HCT116 (cell line): Measurements from ENCODE around the gene PDLIM7. TPM values are rescaled to one million over a fixed set of nuclear protein-coding genes. Genes with fewer than 3 reads are reported as not detected.

Experiments
- ATAC-seq: fragments of 200-7000 bp; cut with Tn5 transposase; 2 replicates; pipeline ENCODE4 v1.9.1; 2020; ENCODE audit warnings: mild to moderate bottlenecking, moderate library complexity
- BruUV-seq: library from RNA; stranded (reverse); fragments of 400-500 nt; replicated peaks from 2 replicates; lab custom pipeline; 2021; lab: Mats Ljungman, UMichigan
- CTCF ChIA-PET: fragments of 300-600 bp; sonication (Branson Sonifier 250); formaldehyde crosslinking; loops from one replicate; lab custom pipeline; 2021; ENCODE audit warnings: antibody characterized with exemption; lab: Charles Lee
- POLR2A ChIA-PET: fragments of 300-600, 350-600 bp; sonication (Branson Sonifier 250); formaldehyde crosslinking; loops from one replicate; lab custom pipeline; 2021; ENCODE audit warnings: antibody characterized with exemption; lab: Charles Lee
- RAD21 ChIA-PET, 2 experiments: fragments of 300-600 bp; sonication (Branson Sonifier 250); formaldehyde crosslinking; loops; one replicate each; lab custom pipeline; 2023; ENCODE audit warnings: low total read pairs in 2 of 2; ENCODE audit not compliant: uncharacterized antibody in 2 of 2, unreplicated experiment in 2 of 2, low non-redundant PET in 1 of 2; lab: Charles Lee
- DNase-seq: peaks from one replicate; pipeline ENCODE4 v3.0.0-alpha.2; 2010; ENCODE audit warnings: low read depth, low spot score
- H2AFZ ChIP-seq: fragments of 200-600 bp; shearing (Covaris generic), sonication (generic); 2 replicates; pipeline ENCODE4 v1.6.1; 2017; ENCODE audit warnings: low read depth, mixed run types, mixed read lengths, antibody characterized with exemption, low read length; ENCODE audit not compliant: poor library complexity, severe bottlenecking
- H3K27ac ChIP-seq: 2 replicates; pipeline ENCODE4 v1.5.1; 2012; ENCODE audit warnings: low read depth, low read length
- H3K27me3 ChIP-seq: fragments of 200-600 bp; sonication (generic); 2 replicates; pipeline ENCODE4 v1.6.1; 2016; ENCODE audit warnings: mixed run types, low read length, mixed read lengths; ENCODE audit not compliant: insufficient read depth
- H3K36me3 ChIP-seq, 2 experiments: fragments of 200-500 bp in 1 of 2; fragments of 200-600 bp in 1 of 2; sonication (Bioruptor generic) in 1 of 2; sonication (generic) in 1 of 2; 2 replicates each; pipeline versions ENCODE4 v1.5.1 to v1.6.1; 2014 to 2016; ENCODE audit warnings: low read length in 2 of 2, inconsistent platforms in 1 of 2, mixed read lengths in 1 of 2, mixed run types in 1 of 2; ENCODE audit not compliant: insufficient read depth in 2 of 2, control insufficient read depth in 1 of 2
- H3K4me1 ChIP-seq, 2 experiments: fragments of 200-600 bp in 1 of 2; sonication (generic) in 1 of 2; 2 replicates each; pipeline versions ENCODE4 v1.5.1 to v1.6.1; 2012 to 2017; ENCODE audit warnings: low read length in 2 of 2, inconsistent platforms in 1 of 2, mild to moderate bottlenecking in 1 of 2, mixed read lengths in 1 of 2, mixed run types in 1 of 2, moderate library complexity in 1 of 2; ENCODE audit not compliant: insufficient read depth in 2 of 2, control insufficient read depth in 1 of 2
- H3K4me2 ChIP-seq: fragments of 200-600 bp; sonication (generic); 2 replicates; pipeline ENCODE4 v1.6.1; 2017; ENCODE audit warnings: mixed run types, low read length, mixed read lengths
- H3K4me3 ChIP-seq, 2 experiments: fragments of 200-600 bp in 1 of 2; sonication (generic) in 1 of 2; replicated peaks in 1 of 2; 2 replicates each; pipeline ENCODE4 v1.5.1; 2011 to 2016; ENCODE audit warnings: low read length in 2 of 2, control low read depth in 1 of 2, low read depth in 1 of 2, mild to moderate bottlenecking in 1 of 2, mixed read lengths in 1 of 2, mixed run types in 1 of 2
- H3K79me2 ChIP-seq: fragments of 200-600 bp; sonication (generic); 2 replicates; pipeline ENCODE4 v1.6.1; 2017; ENCODE audit warnings: mild to moderate bottlenecking, mixed run types, low read length, moderate library complexity, mixed read lengths; ENCODE audit not compliant: insufficient read depth
- H3K9ac ChIP-seq: fragments of 200-600 bp; sonication (generic); 2 replicates; pipeline ENCODE4 v1.6.1; 2016; ENCODE audit warnings: low read length, mixed read lengths
- H3K9me2 ChIP-seq: fragments of 200-600 bp; sonication (generic), shearing (Covaris generic); 2 replicates; pipeline ENCODE4 v1.6.1; 2017; ENCODE audit warnings: mixed run types, mild to moderate bottlenecking, moderate library complexity; ENCODE audit not compliant: insufficient read depth
- H3K9me3 ChIP-seq, 2 experiments: fragments of 200-500 bp in 1 of 2; fragments of 200-600 bp in 1 of 2; sonication (Bioruptor generic) in 1 of 2; sonication (generic) in 1 of 2; 2 replicates each; pipeline ENCODE4 v1.6.1; 2014 to 2017; ENCODE audit warnings: low read length in 2 of 2, mixed read lengths in 2 of 2, inconsistent platforms in 1 of 2, low read depth in 1 of 2, mild to moderate bottlenecking in 1 of 2, mixed run types in 1 of 2, moderate library complexity in 1 of 2; ENCODE audit not compliant: control insufficient read depth in 1 of 2, insufficient read depth in 1 of 2
- H4K20me1 ChIP-seq: fragments of 200-600 bp; sonication (generic), shearing (Covaris generic); 2 replicates; pipeline ENCODE4 v1.6.1; 2017; ENCODE audit warnings: mixed run types, mild to moderate bottlenecking, moderate library complexity; ENCODE audit not compliant: insufficient read depth
- CTCF ChIP-seq, 3 experiments: fragments of 200-600 bp in 1 of 3; sonication (generic) in 1 of 3; IDR thresholded peaks in 2 of 3; conservative IDR thresholded peaks in 1 of 3; 2 replicates each; pipeline ENCODE4 v1.5.1; 2012 to 2017; ENCODE audit warnings: low read depth in 2 of 3, low read length in 2 of 3, antibody characterized with exemption in 1 of 3, borderline replicate concordance in 1 of 3, control low read depth in 1 of 3, mild to moderate bottlenecking in 1 of 3, mixed read lengths in 1 of 3, mixed run types in 1 of 3, moderate library complexity in 1 of 3; ENCODE audit not compliant: insufficient read depth in 1 of 3
- MAX ChIP-seq: IDR thresholded peaks from 2 replicates; pipeline ENCODE4 v1.6.1; 2012
- POLR2A ChIP-seq: IDR thresholded peaks from 2 replicates; pipeline ENCODE4 v1.7.0; 2011; ENCODE audit warnings: borderline replicate concordance; ENCODE audit not compliant: insufficient read depth, insufficient read length; ENCODE audit errors: extremely low read depth
- SP1 ChIP-seq: IDR thresholded peaks from 2 replicates; pipeline ENCODE4 v1.6.1; 2012; ENCODE audit warnings: low read depth
- ZFX ChIP-seq: fragments of 450-650 bp; IDR thresholded peaks from 2 replicates; pipeline ENCODE4 v1.6.1; 2017
- ZNF274 ChIP-seq: fragments of 200-500 bp; sonication (Bioruptor generic); IDR thresholded peaks from 2 replicates; pipeline ENCODE4 v1.6.1; 2014; ENCODE audit warnings: mild to moderate bottlenecking, low read depth, low read length, inconsistent platforms
- intact Hi-C: fragments of 100-400 bp; cut with micrococcal nuclease; formaldehyde crosslinking; loops from 2 replicates; pipeline ENCODE4 v1.10.0; 2022
- total RNA-seq: library from RNA; stranded (reverse); gene quantifications from one replicate; pipeline ENCODE4 v1.2.1, GENCODE V29; 2021; ENCODE audit not compliant: unreplicated experiment
- TF ChIP-seq, protein P1 (sequence below): IDR thresholded peaks from 2 replicates; pipeline ENCODE4 v1.6.1; 2011; ENCODE audit warnings: mild to moderate bottlenecking, low read length, moderate library complexity; ENCODE audit not compliant: insufficient replicate concordance; ENCODE audit errors: extremely low read depth
- TF ChIP-seq, protein P2 (sequence below): IDR thresholded peaks from 2 replicates; pipeline ENCODE4 v1.6.1; 2012; ENCODE audit warnings: low read depth

PDLIM7 gene
- total RNA-seq, 1 experiment from 2014 or later = 153 TPM

DNA sequence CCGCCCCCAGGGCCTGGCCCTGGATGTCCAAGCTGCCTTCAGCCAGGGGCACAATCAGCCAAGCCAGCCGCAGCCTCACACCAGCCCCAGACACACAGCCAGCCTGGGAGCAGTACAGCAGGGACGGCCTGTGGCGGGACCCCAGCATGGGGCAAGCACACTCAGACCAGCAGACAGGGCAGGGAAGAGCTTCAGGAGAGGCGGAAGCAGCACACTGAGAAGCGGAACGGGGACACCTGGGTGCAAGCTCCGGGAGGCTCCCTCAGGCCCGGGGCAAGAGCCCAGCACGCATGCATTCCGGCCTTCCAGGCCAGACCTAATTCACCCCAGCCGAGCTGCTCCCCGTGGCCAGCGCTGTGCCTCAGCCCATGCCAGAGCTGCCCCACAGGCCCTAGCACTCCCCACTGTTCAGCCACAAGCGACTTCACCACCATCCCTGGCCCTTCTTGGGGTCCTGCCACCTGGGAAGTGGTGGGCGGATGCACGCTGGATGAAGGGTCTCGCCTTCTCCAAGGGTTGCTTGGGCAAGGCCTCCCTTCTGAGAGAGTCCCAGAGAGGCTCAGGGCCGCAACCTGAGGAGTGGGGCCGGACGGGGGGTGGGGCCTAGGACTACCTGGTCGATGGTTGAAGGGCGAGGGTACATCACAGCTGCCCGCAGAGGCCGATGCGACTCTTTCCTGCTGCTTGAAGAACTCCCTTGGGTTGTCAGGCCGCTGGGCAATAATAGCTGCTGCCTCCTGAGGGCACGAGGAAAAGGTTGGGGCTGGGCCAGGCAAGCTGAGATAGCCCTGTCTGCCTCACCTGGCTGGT is 37.4 kb downstream of the PDLIM7 start:
- TF ChIP-seq SP1 (no peak), POLR2A (no peak), ZFX (no peak), ZNF274 (no peak), MAX (no peak), CTCF (IDR thresholded peaks at IDR 0.05 in 2 of 3, conservative IDR thresholded peaks at IDR 0.05 in 1 of 3; ENCODE audit: borderline replicate concordance in 1 of 3, insufficient read depth in 1 of 3, low read depth in 2 of 3, low read length in 2 of 3) (no peak)
- TF ChIP-seq, protein P1, sequence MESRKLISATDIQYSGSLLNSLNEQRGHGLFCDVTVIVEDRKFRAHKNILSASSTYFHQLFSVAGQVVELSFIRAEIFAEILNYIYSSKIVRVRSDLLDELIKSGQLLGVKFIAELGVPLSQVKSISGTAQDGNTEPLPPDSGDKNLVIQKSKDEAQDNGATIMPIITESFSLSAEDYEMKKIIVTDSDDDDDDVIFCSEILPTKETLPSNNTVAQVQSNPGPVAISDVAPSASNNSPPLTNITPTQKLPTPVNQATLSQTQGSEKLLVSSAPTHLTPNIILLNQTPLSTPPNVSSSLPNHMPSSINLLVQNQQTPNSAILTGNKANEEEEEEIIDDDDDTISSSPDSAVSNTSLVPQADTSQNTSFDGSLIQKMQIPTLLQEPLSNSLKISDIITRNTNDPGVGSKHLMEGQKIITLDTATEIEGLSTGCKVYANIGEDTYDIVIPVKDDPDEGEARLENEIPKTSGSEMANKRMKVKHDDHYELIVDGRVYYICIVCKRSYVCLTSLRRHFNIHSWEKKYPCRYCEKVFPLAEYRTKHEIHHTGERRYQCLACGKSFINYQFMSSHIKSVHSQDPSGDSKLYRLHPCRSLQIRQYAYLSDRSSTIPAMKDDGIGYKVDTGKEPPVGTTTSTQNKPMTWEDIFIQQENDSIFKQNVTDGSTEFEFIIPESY = no peak
- TF ChIP-seq, protein P2, sequence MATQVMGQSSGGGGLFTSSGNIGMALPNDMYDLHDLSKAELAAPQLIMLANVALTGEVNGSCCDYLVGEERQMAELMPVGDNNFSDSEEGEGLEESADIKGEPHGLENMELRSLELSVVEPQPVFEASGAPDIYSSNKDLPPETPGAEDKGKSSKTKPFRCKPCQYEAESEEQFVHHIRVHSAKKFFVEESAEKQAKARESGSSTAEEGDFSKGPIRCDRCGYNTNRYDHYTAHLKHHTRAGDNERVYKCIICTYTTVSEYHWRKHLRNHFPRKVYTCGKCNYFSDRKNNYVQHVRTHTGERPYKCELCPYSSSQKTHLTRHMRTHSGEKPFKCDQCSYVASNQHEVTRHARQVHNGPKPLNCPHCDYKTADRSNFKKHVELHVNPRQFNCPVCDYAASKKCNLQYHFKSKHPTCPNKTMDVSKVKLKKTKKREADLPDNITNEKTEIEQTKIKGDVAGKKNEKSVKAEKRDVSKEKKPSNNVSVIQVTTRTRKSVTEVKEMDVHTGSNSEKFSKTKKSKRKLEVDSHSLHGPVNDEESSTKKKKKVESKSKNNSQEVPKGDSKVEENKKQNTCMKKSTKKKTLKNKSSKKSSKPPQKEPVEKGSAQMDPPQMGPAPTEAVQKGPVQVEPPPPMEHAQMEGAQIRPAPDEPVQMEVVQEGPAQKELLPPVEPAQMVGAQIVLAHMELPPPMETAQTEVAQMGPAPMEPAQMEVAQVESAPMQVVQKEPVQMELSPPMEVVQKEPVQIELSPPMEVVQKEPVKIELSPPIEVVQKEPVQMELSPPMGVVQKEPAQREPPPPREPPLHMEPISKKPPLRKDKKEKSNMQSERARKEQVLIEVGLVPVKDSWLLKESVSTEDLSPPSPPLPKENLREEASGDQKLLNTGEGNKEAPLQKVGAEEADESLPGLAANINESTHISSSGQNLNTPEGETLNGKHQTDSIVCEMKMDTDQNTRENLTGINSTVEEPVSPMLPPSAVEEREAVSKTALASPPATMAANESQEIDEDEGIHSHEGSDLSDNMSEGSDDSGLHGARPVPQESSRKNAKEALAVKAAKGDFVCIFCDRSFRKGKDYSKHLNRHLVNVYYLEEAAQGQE = no peak
- Histone ChIP-seq H3K36me3 (peaks cover under 1 to 16% of the 10 kb centered on the region in 2 experiments; a peak in 2 of 4 replicates), H3K9me2 (no peaks in the 10 kb centered on the region), H3K4me3 (no peak overlapping the region), H3K27me3 (no peaks in the 10 kb centered on the region), H3K27ac (no peak overlapping the region), H3K9ac (no peak overlapping the region), H4K20me1 (no peaks in the 10 kb centered on the region), H3K4me1 (peaks cover 8 to 22% of the 10 kb centered on the region in 2 experiments; a peak in 3 of 4 replicates), H3K9me3 (no peaks in the 10 kb centered on the region), H3K79me2 (no peaks in the 10 kb centered on the region), H3K4me2 (no peak overlapping the region), H2AFZ (no peak overlapping the region)
- intact Hi-C loops = no loop called here
- ATAC-seq (no peak), DNase-seq (no peak)
- BruUV-seq = no TSS peak
- ChIA-PET CTCF (interaction anchor here (0.9 kb wide), 1 partner anchor 35 kb away, joined by 3 read pairs; no protein-coding TSS in a partner anchor), POLR2A (no interaction called here), RAD21 (no interaction called here)
